ENCODE results near the gene EGR4. TPM values are rescaled to one million over a fixed set of nuclear protein-coding genes. Genes with fewer than 3 reads are reported as not detected.

EGR4 gene
- total and polyA plus RNA-seq, 2 of the 4 experiments (the other 2 are of a cell fraction), result not detected

GRCh38 chr2:73339201-73339600, 45.9 kb upstream of the EGR4 start:
- Histone ChIP-seq H3K18ac (ENCODE audit: low read depth, low read length) (no peak overlapping the region), H3K36me3 (ENCODE audit: control insufficient read depth, insufficient read depth, low read length) (no peaks in the 10 kb centered on the region), H2AK5ac (ENCODE audit: low read depth, low read length) (no peak overlapping the region), H3K9me3 (ENCODE audit: control insufficient read depth, insufficient read depth, low read length) (no peaks in the 10 kb centered on the region), H3K4ac (ENCODE audit: low read depth, low read length) (no peak overlapping the region), H3K27me3 (ENCODE audit: control insufficient read depth, insufficient read depth, low read length) (peaks cover 5% of the 10 kb centered on the region), H3K9ac (ENCODE audit: low read depth, low read length) (no peak overlapping the region), H2BK15ac (ENCODE audit: low read depth, low read length) (no peak overlapping the region), H3K23ac (ENCODE audit: low read depth, low read length) (no peak overlapping the region), H3K4me2 (ENCODE audit: low read depth, low read length) (no peak overlapping the region), H3K4me1 (ENCODE audit: control insufficient read depth, insufficient read depth, low read length) (no peaks in the 10 kb centered on the region), H4K20me1 (ENCODE audit: insufficient read depth, low read length) (no peaks in the 10 kb centered on the region), H3K4me3 (ENCODE audit: insufficient read depth, low read depth, low read length) (no peak overlapping the region), H2AFZ (replicated peaks; ENCODE audit: low read length, poor library complexity) (no peak overlapping the region), H4K91ac (ENCODE audit: insufficient read depth, low read depth, low read length) (no peak overlapping the region), H3K27ac (ENCODE audit: insufficient read depth, low read length) (no peak overlapping the region), H2BK120ac (ENCODE audit: low read depth, low read length) (no peak overlapping the region), H4K8ac (ENCODE audit: low read depth in 2 of 2, low read length in 2 of 2) (no peak overlapping the region), H2BK5ac (ENCODE audit: low read depth, low read length, poor library complexity, severe bottlenecking) (no peak overlapping the region), H2BK20ac (ENCODE audit: low read depth, low read length) (no peak overlapping the region), H3K56ac (ENCODE audit: extremely low read depth, insufficient read depth, low read length) (no peak overlapping the region), H3K9me1 (ENCODE audit: insufficient read depth, low read length) (no peaks in the 10 kb centered on the region), H3K79me1 (ENCODE audit: low read depth in 1 of 2, low read length in 2 of 2) (no peaks in the 10 kb centered on the region), H4K5ac (ENCODE audit: low read depth, low read length) (no peak overlapping the region), H3K14ac (replicated peaks; ENCODE audit: low read depth, low read length) (no peak overlapping the region), H2AK9ac (replicated peaks; ENCODE audit: low read depth, low read length, poor library complexity) (no peak overlapping the region)
- WGBS, 2 experiments (ENCODE audit: extremely low coverage in 2 of 2, insufficient read length in 1 of 2), result no CpG with 5 or more reads among the region's 3 CpGs
- BruUV-seq (replicated peaks), result no TSS peak
- no peak for TF ChIP-seq USF2 (IDR thresholded peaks at IDR 0.05; ENCODE audit: low read depth, low read length)
- no peak for TF ChIP-seq FOS (IDR thresholded peaks at IDR 0.05; ENCODE audit: low read depth, low read length)
- no peak for TF ChIP-seq RCOR1 (IDR thresholded peaks at IDR 0.05; ENCODE audit: insufficient replicate concordance, low read length)
- no peak for TF ChIP-seq SMC3 (IDR thresholded peaks at IDR 0.05; ENCODE audit: low read depth, low read length)
- in situ Hi-C loops (cut with MboI; ENCODE audit: low sequenced_read_pairs) (no loop called here), intact Hi-C loops (cut with micrococcal nuclease) (no loop called here), dilution Hi-C loops (cut with HindIII; ENCODE audit: low sequenced_read_pairs, unreplicated experiment) (no loop called here)
- DNase-seq (no peak), ATAC-seq (ENCODE audit: low read depth) (no peak)
- CTCF ChIA-PET, result no interaction called here
- POLR2A ChIA-PET (ENCODE audit: unreplicated experiment), result no interaction called here

Data from IMR-90 (cell line).